SU-DHL-6 (cell line): ENCODE data around the gene VRTN.
"Not testable (repeated sequence)": the region's sequence is repeated elsewhere in the genome, so short reads cannot be mapped to it uniquely, and the experiment has no call there.

Experiments used
- H2AFZ ChIP-seq: fragments of 200-600 bp; sonication (generic); 2 replicates; pipeline ENCODE4 v1.6.1; 2014; ENCODE audit warnings: low read depth, mild to moderate bottlenecking, moderate library complexity, mixed read lengths, antibody characterized with exemption, low read length; ENCODE audit not compliant: severe bottlenecking
- H3F3A ChIP-seq: fragments of 200-600 bp; shearing (Covaris generic); 2 replicates; pipeline ENCODE4 v1.6.0; 2016; ENCODE audit warnings: antibody characterized with exemption, mild to moderate bottlenecking; ENCODE audit not compliant: insufficient read depth
- H3K27ac ChIP-seq: fragments of 200-600 bp; sonication (generic); 2 replicates; pipeline ENCODE4 v1.5.1; 2016; ENCODE audit warnings: low read depth, mild to moderate bottlenecking, low read length, moderate library complexity, mixed read lengths
- H3K27me3 ChIP-seq: fragments of 200-600 bp; sonication (generic), shearing (Covaris generic); 2 replicates; pipeline ENCODE4 v1.6.0; 2014; ENCODE audit warnings: mild to moderate bottlenecking, low read length
- H3K36me3 ChIP-seq: fragments of 200-600 bp; sonication (generic); 2 replicates; pipeline ENCODE4 v1.6.1; 2014; ENCODE audit warnings: mild to moderate bottlenecking, low read length, mixed read lengths
- H3K4me2 ChIP-seq: fragments of 300-600, 200-600 bp; shearing (Covaris generic), sonication (generic); 2 replicates; pipeline ENCODE4 v1.6.0; 2014; ENCODE audit warnings: low read length, low read depth, mild to moderate bottlenecking; ENCODE audit not compliant: poor library complexity, severe bottlenecking
- H3K4me3 ChIP-seq: fragments of 200-600 bp; sonication (generic); 2 replicates; pipeline ENCODE4 v1.5.1; 2014; ENCODE audit warnings: antibody characterized with exemption, low read length, mild to moderate bottlenecking, mixed read lengths; ENCODE audit not compliant: insufficient read depth, poor library complexity, severe bottlenecking
- H3K79me2 ChIP-seq: fragments of 200-600 bp; sonication (generic); 2 replicates; pipeline ENCODE4 v1.6.1; 2014; ENCODE audit warnings: mild to moderate bottlenecking, low read length, moderate library complexity; ENCODE audit not compliant: insufficient read depth
- H3K9ac ChIP-seq: fragments of 200-600 bp; sonication (generic); 2 replicates; pipeline ENCODE4 v1.7.0; 2014; ENCODE audit warnings: mild to moderate bottlenecking, low read length
- H3K9me2 ChIP-seq: fragments of 200-600 bp; sonication (generic); replicated peaks from 2 replicates; pipeline ENCODE4 v1.6.1; 2014; ENCODE audit warnings: low read length; ENCODE audit not compliant: insufficient read depth
- H3K9me3 ChIP-seq: fragments of 200-600 bp; sonication (generic); 2 replicates; pipeline ENCODE4 v1.6.1; 2014; ENCODE audit warnings: low read length, mixed read lengths; ENCODE audit not compliant: insufficient read depth
- H4K20me1 ChIP-seq: fragments of 200-600 bp; sonication (generic); 2 replicates; pipeline ENCODE4 v1.6.1; 2014; ENCODE audit warnings: low read depth, mild to moderate bottlenecking, antibody characterized with exemption, low read length, moderate library complexity, mixed read lengths
- CTCF ChIP-seq: fragments of 200-600 bp; sonication (generic); IDR thresholded peaks from one replicate; pipeline ENCODE4 v1.5.1; 2017; ENCODE audit warnings: antibody characterized with exemption, mild to moderate bottlenecking, low read length, moderate library complexity; ENCODE audit not compliant: insufficient read depth, poor library complexity, severe bottlenecking
- EZH2phosphoT487 ChIP-seq: fragments of 200-600 bp; sonication (generic), shearing (Covaris generic); conservative IDR thresholded peaks from 2 replicates; pipeline ENCODE4 v1.6.1; 2018; ENCODE audit warnings: mild to moderate bottlenecking, antibody characterized with exemption, low read length, moderate library complexity, mixed read lengths

Gene VRTN

GRCh38 chr14:74326369-74327152 lies 21.7 kb upstream of the VRTN start:
- Histone ChIP-seq H4K20me1 (no peaks in the 10 kb centered on the region), H3K4me2 (no peak overlapping the region), H3K36me3 (no peaks in the 10 kb centered on the region), H3F3A (no peaks in the 10 kb centered on the region), H3K27me3 (no peaks in the 10 kb centered on the region), H3K79me2 (no peaks in the 10 kb centered on the region), H3K27ac (no peak overlapping the region), H3K9me2 (no peaks in the 10 kb centered on the region), H3K4me3 (no peak overlapping the region), H3K9me3 (no peaks in the 10 kb centered on the region), H2AFZ (no peak overlapping the region), H3K9ac (no peak overlapping the region)
- TF ChIP-seq CTCF, result no peak
- TF ChIP-seq EZH2phosphoT487, result no peak

- not testable (repeated sequence) for H3K9me3 ChIP-seq, H3K27me3 ChIP-seq, H3K9ac ChIP-seq, H3K9me2 ChIP-seq, H4K20me1 ChIP-seq, H3K27ac ChIP-seq, H3K4me2 ChIP-seq, H2AFZ ChIP-seq, H3K4me3 ChIP-seq, H3K36me3 ChIP-seq, H3F3A ChIP-seq, H3K79me2 ChIP-seq
These were observed 18.2 kb upstream of the VRTN start for GRCh38 chr14:74329950-74330552.

GRCh38 chr14:74333909-74334308 lies 14.4 kb upstream of the VRTN start:
- TF ChIP-seq EZH2phosphoT487 (no peak), CTCF (no peak)
- H3K36me3 ChIP-seq, result no peaks in the 10 kb centered on the region
- H3K4me3 ChIP-seq, result no peak overlapping the region
- H3K27me3 ChIP-seq, result no peaks in the 10 kb centered on the region
- no peak overlapping the region for H2AFZ ChIP-seq
- H3F3A ChIP-seq, result no peaks in the 10 kb centered on the region
- no peak overlapping the region for H3K27ac ChIP-seq
- H3K9me3 ChIP-seq, result no peaks in the 10 kb centered on the region
- H3K9ac ChIP-seq, result no peak overlapping the region
- H3K79me2 ChIP-seq, result no peaks in the 10 kb centered on the region
- H4K20me1 ChIP-seq, result no peaks in the 10 kb centered on the region
- H3K4me2 ChIP-seq, result no peak overlapping the region
- no peaks in the 10 kb centered on the region for H3K9me2 ChIP-seq

- H3K36me3 ChIP-seq, result no peaks in the 10 kb centered on the region
- no peaks in the 10 kb centered on the region for H3F3A ChIP-seq
- no peak overlapping the region for H2AFZ ChIP-seq
- H3K9me3 ChIP-seq, result no peaks in the 10 kb centered on the region
- H3K27me3 ChIP-seq, result no peaks in the 10 kb centered on the region
- TF ChIP-seq EZH2phosphoT487, result no peak
- TF ChIP-seq CTCF, result no peak
- no peaks in the 10 kb centered on the region for H3K9me2 ChIP-seq
- H3K9ac ChIP-seq, result no peak overlapping the region
- H3K4me3 ChIP-seq, result no peak overlapping the region
- no peak overlapping the region for H3K27ac ChIP-seq
- H3K79me2 ChIP-seq, result no peaks in the 10 kb centered on the region
- H4K20me1 ChIP-seq, result no peaks in the 10 kb centered on the region
- H3K4me2 ChIP-seq, result no peak overlapping the region
These were observed 1.9 kb upstream of the VRTN start for GRCh38 chr14:74346341-74346740.
